ENCODE data around the gene SOX8.

Gene SOX8

DNA sequence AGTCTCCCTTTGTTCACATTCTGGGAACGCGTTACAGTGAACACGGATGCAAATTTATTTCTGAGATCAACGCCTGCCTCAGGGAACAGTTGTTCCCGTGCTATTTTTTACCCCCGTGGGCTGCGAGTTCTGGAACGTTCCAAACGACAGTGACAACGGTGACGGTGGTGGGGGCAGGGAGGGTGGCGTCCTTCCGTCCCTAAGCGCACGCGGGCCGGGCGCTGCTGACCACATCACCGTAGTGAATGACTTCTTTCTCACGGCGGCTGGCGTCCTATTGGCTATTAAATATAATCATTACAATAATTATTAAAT lies 45.9 kb downstream of the SOX8 start:
- no peak for DNase-seq

DNA sequence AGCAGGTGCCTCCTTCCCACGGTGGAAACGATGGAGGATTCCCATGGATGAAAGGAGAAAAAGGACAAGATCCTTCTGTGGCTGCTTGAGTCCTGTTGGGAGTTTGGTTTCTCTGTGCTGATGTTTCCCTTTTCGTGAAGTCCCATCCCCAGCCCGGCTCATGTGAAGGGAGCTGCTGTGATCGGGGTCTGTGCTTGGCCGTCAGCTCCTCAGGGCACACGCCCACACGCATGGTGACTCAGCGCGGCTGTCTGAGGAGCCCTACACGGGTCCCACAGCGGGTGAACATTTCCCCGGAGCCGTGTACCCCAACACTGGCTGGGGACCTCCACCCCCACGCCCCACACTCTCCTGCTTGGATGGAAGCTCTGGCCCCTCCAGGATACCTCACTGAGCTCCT lies 46.5 kb downstream of the SOX8 start:
- DNase-seq, result no peak

DNA sequence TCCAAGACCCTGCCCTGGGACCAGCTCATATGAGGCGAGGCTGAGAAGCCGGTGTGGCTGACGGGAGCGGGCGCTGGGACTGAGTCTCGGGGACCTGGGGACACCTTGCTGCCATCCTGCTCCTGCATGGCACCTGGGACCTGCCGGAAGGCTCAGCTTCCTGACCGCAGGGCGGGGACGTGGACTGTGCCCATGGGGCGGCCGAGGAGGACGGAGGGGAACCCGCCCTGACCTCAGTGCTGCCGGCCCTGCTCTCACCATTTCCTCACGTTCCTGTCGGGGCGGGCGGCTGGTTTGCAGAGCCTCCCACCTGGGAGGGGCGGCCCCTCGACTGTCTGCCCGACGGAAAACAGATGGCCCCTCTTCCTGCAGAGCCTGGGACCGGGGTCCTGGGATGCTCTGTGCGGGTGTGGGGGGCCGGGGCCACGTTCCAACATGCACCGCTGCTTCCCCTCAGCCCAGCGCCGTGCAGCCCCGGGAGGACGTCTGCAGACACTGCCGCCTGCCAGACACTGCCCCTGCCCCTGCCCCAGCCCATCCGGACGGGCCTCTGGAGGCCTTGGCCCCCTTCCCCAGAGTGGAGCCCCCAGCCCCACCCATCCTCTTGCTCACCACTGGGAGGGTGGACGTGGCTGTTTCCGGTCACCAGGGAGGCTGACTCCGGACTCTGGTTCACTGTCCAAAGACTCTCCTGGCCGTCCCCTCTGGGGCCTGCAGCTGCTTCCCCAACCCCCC lies 47.1 kb downstream of the SOX8 start:
- no peak for DNase-seq

- no peak for DNase-seq
Observed at GRCh38 chr16:1029259-1029545, 47.6 kb downstream of the SOX8 start.

DNA sequence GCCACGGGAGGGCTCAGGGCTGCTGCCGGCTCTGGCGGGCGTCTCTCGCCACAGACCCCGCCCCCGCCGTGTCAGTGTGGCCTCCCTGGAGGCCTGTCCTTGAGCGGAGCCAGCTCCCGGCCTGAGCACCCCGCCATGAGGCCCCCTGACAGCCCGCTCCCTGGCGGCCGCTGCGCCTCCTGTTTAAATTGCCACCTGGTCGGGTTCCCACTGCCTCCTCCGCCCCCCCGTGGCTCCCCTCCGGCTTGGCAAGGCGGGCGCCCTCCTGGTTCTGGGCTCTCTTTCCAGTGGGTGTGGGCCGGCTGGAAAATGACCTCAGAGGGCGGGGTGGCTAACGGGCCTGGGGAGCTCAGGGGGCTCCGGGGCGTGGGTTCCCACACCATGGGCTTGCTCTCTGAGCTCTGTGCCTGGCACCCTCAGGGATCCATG lies 48.9 kb downstream of the SOX8 start:
- DNase-seq, result no peak

- no peak for DNase-seq
Observed at GRCh38 chr16:1031666-1032065, 50.1 kb downstream of the SOX8 start.

DNA sequence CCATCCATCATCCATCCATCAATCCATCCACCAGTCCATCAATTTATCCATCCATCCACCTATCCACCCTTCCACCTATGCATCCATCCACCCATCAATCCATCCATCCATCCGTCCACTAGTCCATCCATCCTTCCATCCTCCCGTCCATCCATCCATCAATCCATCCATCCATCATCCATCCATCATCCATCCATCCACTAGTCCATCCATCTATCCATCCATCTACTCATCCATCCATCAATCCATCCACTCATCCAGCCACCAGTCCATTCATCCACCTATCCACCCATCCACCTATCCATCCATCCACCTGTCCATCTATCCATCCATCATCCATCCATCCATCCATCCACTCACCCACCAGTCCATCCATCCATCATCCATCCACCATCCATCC lies 51.0 kb downstream of the SOX8 start:
- no peak for DNase-seq

DNA sequence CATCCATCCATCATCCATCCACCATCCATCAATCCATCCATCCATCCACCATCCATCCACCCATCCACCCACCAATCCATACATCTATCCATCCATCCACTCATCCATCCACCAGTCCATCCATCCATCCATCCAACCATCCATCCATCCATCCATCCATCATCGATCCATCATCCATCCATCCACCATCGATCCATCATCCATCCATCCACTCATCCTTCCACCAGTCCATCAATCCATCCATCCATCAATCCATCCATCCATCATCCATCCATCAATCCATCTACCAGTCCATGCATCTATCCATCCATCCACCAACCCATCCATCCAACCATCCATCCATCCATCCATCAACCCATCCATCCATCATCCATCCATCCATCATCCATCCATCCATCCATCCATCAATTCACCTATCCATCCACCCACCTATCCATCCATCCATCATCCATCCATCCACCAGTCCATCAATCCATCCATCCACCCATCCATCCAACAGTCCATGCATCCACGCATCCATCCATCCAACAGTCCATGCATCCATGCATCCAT lies 51.6 kb downstream of the SOX8 start:
- DNase-seq, result no peak

DNA sequence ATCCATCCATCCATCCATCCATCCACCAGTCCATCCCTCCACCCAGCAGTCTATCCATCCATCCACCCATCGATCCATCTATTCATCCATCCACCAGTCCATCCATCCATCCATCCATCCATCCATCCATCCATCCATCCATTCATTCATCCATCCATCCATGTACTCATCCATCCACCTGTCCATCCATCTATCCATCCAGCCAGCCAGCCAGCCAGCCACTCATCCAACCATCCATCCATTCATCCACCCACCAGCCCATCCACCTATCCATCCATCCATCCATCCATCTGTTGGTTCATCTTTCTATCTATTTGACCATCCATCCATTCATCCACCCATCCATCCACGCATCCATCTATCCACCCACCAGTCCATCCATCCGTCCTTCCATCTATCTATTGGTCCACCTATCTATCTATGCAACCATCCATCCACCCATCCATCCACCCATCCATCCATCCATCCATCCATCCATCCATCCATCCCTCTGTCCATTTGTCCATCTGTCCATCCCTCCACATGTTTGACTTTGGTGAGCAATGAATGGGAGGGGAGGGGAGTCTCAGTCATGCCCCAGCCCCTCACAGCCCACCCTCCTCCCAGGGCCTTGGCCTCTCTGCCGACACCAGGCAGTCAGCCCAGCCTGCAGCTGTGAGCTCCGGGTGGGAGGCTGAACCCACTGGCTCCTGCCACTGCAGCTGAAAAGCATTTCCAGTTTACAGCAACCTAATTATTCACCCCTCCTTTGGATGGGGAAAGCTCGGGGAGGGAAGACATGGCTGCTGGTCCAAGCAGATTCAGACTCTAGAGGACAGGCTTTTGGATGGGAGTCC lies 52.9 kb downstream of the SOX8 start:
- no peak for DNase-seq

DNA sequence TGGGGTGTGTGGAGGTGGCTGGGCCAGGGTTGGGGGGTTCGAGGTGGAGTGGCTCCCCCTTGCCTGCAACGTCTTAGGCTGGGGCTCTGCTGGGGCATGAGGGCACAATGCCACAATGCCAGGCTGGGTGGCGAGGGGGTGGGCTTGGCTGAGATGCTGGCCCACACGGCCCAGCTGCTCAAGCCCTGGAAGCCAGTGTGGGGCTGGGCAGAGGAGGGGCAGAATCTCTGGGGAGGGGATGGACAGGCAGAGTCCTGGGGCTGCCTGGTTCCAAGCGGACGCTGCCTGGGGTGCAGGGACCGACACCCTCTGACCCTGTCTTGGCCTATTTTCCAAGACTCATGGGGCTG lies 53.5 kb downstream of the SOX8 start:
- DNase-seq, result no peak

GRCh38 chr16:1036166-1036565 lies 54.6 kb downstream of the SOX8 start:
- no peak for DNase-seq

All from activated CD4-positive, alpha-beta T cell treated with anti-CD3 and anti-CD28 coated beads, Interleukin-2, amount 50 U/mL, for 4 hours (primary cell).